ENCODE data around the gene FTCDNL1. TPM values are rescaled to one million over a fixed set of nuclear protein-coding genes. Genes with fewer than 3 reads are reported as not detected.

FTCDNL1 gene
- total RNA-seq, 2 experiments from 2014 or later: 1.9 to 2.0 TPM

GRCh38 chr2:199757233-199757870, 93.6 kb downstream of the FTCDNL1 start:
- ChIA-PET CTCF (interaction anchor here (1.4 kb wide), 1 partner anchor 17 kb away, joined by 6 read pairs; no protein-coding TSS in a partner anchor), POLR2A (no interaction called here)
- intact Hi-C loops (cut with micrococcal nuclease): no loop called here
- no peak overlapping the region for H3K27ac Mint-ChIP-seq
- no peaks in the 10 kb centered on the region for H3K36me3 Mint-ChIP-seq (ENCODE audit: low read depth)
- no peak for ATAC-seq
- H3K9me3 Mint-ChIP-seq: no peaks in the 10 kb centered on the region
- peaks cover 8% of the 10 kb centered on the region for H3K27me3 Mint-ChIP-seq
- H3K4me1 Mint-ChIP-seq (ENCODE audit: low read depth): no peaks in the 10 kb centered on the region
- DNase-seq: no peak
- H3K4me3 Mint-ChIP-seq: no peak overlapping the region
- TF ChIP-seq CTCF (IDR thresholded peaks at IDR 0.05): no peak

- Mint-ChIP-seq H3K36me3 (ENCODE audit: low read depth) (no peaks in the 10 kb centered on the region), H3K4me3 (no peak overlapping the region), H3K27ac (no peak overlapping the region), H3K9me3 (no peaks in the 10 kb centered on the region), H3K4me1 (ENCODE audit: low read depth) (no peaks in the 10 kb centered on the region), H3K27me3 (peaks cover 11% of the 10 kb centered on the region)
- TF ChIP-seq CTCF (IDR thresholded peaks at IDR 0.05): no peak
- no peak for ATAC-seq
- intact Hi-C loops (cut with micrococcal nuclease): no loop called here
- DNase-seq: no peak
- ChIA-PET POLR2A (interaction anchor here (0.7 kb wide), 1 partner anchor 12 kb away, joined by 3 read pairs; no protein-coding TSS in a partner anchor), CTCF (interaction anchor here (1.4 kb wide), 1 partner anchor 17 kb away, joined by 6 read pairs; no protein-coding TSS in a partner anchor)
These were observed 94.2 kb downstream of the FTCDNL1 start for GRCh38 chr2:199756743-199757142.

- ChIA-PET POLR2A (interaction anchor here (0.7 kb wide), 1 partner anchor 12 kb away, joined by 3 read pairs; no protein-coding TSS in a partner anchor), CTCF (interaction anchor here (1.4 kb wide), 1 partner anchor 16 kb away, joined by 6 read pairs; no protein-coding TSS in a partner anchor)
- DNase-seq: no peak
- Mint-ChIP-seq H3K9me3 (no peaks in the 10 kb centered on the region), H3K27ac (no peak overlapping the region), H3K36me3 (ENCODE audit: low read depth) (no peaks in the 10 kb centered on the region), H3K4me3 (no peak overlapping the region), H3K4me1 (ENCODE audit: low read depth) (no peaks in the 10 kb centered on the region), H3K27me3 (peaks cover 12% of the 10 kb centered on the region)
- ATAC-seq: no peak
- no peak for TF ChIP-seq CTCF (IDR thresholded peaks at IDR 0.05)
- intact Hi-C loops (cut with micrococcal nuclease): no loop called here
These were observed 94.8 kb downstream of the FTCDNL1 start for GRCh38 chr2:199756211-199756610.

GRCh38 chr2:199754766-199755165, 96.2 kb downstream of the FTCDNL1 start:
- no peak for ATAC-seq
- Mint-ChIP-seq H3K4me3 (no peak overlapping the region), H3K27me3 (peaks cover 13% of the 10 kb centered on the region), H3K36me3 (ENCODE audit: low read depth) (no peaks in the 10 kb centered on the region), H3K4me1 (ENCODE audit: low read depth) (no peaks in the 10 kb centered on the region), H3K9me3 (no peaks in the 10 kb centered on the region), H3K27ac (no peak overlapping the region)
- ChIA-PET CTCF (interaction anchor here (0.8 to 1.1 kb wide), 2 partner anchors 13 to 15 kb away, joined by 3 to 5 read pairs; no protein-coding TSS in a partner anchor), POLR2A (no interaction called here)
- intact Hi-C loops (cut with micrococcal nuclease): no loop called here
- TF ChIP-seq CTCF (IDR thresholded peaks at IDR 0.05): no peak
- no peak for DNase-seq

- Mint-ChIP-seq H3K4me3 (no peak overlapping the region), H3K4me1 (ENCODE audit: low read depth) (no peaks in the 10 kb centered on the region), H3K36me3 (ENCODE audit: low read depth) (no peaks in the 10 kb centered on the region), H3K9me3 (no peaks in the 10 kb centered on the region), H3K27me3 (peaks cover 10% of the 10 kb centered on the region), H3K27ac (no peak overlapping the region)
- intact Hi-C loops (cut with micrococcal nuclease): no loop called here
- no peak for ATAC-seq
- no peak for DNase-seq
- ChIA-PET CTCF (interaction anchor here (2.3 kb wide), 1 partner anchor 10 kb away, joined by 24 read pairs; no protein-coding TSS in a partner anchor), POLR2A (no interaction called here)
- no peak for TF ChIP-seq CTCF (IDR thresholded peaks at IDR 0.05)
These were observed 99.4 kb downstream of the FTCDNL1 start for GRCh38 chr2:199751492-199752120.

All from activated CD8-positive, alpha-beta T cell treated with anti-CD3 and anti-CD28 coated beads for 36 hours (primary cell).